Stimulated activated naive CD4-positive, alpha-beta T cell (primary cell): ENCODE results near the gene UBE2U.
"Not testable (repeated sequence)": the region's sequence is repeated elsewhere in the genome, so short reads cannot be mapped to it uniquely, and the experiment has no call there.

Experiments
- DNase-seq, 6 experiments: peaks; one replicate each; lab custom pipeline; 2025; lab: John Stamatoyannopoulos, UW

The UBE2U gene

DNA sequence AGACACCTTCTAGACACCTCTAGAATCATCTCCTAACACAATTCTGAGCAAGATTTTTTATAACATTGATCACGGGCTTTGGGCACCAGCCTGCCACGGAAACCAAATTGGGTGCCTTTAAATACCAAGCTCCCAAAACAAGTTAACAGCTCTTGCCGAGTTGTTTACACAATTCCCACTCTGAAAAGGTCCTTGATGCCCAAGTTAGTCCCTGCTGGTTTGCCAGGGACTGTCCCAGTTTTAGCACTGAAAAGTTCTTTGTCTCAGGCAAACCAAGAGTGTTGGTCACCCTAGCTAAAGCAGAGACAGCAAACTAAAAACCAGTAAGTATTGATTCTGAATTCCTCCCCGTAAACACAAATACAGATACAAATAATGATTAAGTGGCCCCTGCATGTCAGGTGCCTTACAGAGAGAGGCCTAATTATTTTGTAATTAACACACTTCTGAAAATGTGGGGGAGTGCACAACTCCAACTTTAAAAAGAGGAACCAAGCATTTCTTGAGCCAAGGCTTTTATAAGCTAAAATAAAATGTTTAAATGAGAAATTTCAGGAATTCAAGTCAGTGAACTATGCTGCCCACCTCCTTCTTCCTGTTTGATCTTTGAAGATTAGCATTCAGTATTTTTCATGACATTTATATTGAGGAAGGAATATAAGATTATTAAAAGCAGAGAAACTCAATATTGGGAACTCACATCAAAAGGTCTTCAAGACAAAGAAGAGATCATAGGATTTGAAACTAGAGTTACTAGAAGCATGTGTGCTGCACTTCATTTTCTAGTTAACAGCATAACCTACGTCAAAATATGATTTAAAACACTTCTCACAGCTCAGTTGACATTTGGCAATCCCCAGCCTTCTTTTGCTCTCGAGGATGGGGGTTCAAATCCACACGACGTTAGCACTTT lies 9.0 kb upstream of the UBE2U start:
- no peak for DNase-seq

DNA sequence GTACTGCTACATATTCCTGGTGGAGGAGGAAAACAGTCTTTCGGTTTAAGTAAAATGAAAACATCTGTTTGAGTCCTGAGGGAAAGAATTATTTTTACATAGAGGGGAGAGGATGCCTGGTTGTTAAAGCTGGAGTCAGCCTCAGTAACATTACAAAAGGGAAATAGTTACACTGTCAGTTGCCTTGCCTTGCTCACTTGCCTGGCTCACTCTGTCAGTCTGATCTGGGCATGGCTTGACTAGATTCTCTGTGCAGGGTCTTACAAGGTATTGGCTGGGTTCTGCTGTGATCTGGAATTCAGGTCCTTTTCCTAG lies 8.4 kb upstream of the UBE2U start:
- no peak for DNase-seq

DNA sequence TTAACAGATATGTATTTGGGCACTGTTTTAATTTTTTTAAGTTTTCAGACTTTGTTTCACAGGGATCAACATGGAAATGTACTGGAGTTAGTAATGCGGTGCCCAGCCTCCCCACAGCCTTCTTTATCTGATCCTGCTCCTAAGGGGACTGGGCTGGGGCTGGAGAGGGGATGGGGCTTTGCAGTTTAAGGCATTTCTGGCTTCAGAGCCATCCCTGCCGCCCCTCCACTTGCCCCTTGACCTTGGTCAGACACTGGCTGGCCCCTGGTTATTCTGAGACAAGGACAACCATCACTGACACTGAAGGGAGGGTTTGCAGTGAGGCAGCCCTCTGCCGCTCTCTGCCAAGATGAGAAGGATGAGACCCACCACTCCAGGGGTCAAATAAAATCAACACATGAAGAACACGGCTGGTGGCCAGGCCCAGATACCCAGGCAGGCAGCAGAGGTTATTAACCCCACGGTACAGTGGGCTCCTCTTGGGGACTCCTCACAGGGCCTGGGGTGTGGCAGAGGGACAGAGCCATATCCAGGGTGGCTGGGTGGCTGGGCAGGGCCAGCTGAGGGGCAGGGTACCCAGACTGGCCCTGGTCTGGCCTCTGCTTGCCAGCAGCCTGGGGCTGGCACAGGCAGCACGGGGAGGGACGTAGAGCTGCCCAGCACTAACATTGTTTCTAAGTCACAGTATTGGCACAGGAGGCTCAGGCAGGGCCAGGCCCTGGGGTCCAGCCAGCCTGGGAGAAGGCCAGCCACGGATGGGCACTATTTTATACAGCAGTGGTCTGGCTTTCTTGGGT lies 7.2 kb upstream of the UBE2U start:
- DNase-seq, result no peak

DNA sequence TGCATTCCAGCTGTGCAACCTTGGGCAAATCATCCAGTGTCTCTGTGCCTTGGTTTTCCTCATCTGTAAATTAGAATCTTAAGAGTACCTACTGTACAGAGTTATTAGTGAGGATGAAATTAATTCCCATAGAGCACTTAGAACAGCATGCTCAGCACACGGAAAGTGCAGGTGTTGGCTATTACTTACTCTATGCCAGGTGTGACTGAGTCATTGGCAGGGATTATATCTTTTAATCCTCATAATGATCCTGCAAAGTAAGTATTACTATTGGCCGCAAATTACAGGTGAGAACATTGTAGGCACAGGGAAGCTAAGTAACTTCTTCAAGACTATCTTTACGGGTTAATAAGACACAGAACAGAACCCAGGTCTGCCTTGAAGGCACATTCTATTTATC lies 6.3 kb upstream of the UBE2U start:
- no peak for DNase-seq

DNA sequence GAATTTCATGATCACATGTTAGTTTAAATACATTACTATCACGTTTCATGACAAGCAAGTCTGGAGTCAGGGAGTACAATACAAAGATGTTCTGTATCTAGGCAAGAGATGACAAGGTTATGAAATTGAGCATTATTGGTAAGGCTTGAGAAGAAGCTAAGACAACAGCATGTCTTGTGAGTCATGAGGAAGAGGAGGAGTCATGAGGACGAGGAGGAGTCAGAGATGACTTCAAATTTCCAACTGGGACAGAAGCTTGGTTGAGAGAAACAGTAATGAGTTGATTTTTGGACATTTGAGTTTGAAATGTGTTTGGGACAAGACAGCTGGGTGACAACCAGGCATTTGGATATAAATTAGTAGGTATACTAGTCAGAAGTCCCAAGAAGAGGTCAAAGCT lies 4.3 kb upstream of the UBE2U start:
- DNase-seq, result no peak

DNA sequence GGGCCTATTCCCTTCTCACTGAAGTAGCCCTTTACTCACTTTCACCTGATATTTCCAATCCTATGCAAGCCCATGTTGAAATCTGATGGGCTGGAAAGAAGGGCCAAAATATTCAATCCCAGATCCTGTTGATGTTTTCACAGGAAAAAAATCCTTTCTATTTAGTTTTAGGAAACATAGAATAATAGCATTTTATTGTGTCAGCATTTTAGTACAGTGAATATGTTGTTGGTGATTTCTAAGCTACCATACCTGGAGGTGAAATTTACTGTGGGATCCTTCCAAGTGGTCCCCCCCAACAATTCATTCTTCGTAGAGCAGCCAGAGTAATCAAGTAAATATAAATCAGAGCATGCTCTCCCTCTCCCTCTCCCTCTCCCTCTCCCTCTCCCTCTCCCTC lies 3.4 kb upstream of the UBE2U start:
- DNase-seq, result no peak

DNA sequence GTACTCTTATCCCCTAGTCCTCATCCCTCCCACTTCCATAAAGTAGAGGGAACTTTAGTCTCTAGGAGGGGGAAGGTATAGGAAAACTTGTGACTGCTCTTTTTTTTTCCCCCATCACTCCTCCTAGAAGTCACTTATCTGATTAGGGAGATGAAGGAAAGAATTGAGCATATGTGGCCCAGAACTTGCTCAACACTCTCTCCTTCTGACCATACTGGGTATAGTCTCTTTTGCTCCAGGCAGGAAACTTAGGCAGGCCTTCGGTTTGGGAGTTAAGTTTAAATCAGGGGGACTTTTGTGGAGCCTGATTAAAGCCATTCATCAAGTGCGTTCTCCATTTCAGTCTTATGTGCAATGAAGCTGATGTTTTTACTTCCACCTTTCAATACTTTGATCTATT lies 5.8 kb downstream of the UBE2U start:
- no peak for DNase-seq

DNA sequence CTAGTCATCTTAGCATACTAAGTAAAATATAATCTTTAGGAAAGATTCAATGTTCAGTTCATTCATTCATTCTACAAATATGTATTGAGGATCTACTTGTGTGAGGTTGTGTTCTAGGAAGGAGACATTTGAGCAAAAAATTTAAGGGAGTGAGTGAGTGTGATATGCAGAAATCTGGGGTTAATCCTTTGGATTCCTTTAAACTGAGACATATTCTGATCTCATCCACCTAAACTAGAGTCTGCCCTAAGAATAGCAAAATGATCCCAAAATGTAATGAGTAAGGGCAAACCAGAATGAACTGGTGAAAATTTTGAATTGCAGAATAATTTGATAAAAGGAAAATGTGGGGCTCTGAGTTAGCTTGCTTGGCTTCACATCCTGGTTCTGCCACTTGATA lies 8.6 kb downstream of the UBE2U start:
- DNase-seq, result no peak

DNA sequence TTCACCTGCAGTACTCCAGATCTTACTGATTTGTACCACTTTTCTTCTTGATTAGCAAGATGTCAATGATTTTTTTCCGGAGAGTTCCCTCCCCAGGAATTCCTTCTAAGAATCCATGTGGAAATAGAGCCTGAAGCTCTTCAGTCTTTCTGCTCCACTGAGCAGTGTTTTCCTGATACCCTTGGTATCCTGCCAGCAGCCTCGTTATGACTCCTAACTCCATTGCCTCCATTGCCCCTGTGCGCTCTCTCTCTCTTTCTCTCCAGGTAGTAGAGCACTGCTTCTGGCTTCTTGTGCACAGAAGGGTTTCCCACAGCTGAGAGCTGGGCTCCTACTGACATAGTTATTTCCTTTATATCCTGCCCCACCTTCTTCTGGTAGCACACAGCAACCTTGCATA lies 12.2 kb downstream of the UBE2U start:
- DNase-seq, result no peak

DNA sequence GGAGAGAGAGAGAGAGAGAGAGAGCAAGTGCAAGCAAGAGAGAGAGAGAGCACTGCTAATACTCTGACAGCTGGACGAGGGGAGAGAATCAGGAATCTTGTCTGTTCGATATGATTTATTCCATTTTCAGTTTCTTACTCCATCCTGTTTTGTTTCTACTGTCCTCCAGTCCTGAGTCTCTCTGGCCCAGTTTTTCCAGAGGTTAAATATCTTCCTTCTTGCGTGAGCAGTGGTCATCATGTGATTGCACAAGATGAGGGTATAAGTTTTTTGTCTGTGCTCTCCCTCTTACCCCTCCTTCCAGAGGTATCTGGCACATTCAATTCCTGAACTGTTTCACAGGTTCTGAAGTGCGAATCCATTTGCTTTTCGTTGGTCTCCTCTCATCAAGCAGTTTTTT lies 16.8 kb downstream of the UBE2U start:
- no peak for DNase-seq

DNA sequence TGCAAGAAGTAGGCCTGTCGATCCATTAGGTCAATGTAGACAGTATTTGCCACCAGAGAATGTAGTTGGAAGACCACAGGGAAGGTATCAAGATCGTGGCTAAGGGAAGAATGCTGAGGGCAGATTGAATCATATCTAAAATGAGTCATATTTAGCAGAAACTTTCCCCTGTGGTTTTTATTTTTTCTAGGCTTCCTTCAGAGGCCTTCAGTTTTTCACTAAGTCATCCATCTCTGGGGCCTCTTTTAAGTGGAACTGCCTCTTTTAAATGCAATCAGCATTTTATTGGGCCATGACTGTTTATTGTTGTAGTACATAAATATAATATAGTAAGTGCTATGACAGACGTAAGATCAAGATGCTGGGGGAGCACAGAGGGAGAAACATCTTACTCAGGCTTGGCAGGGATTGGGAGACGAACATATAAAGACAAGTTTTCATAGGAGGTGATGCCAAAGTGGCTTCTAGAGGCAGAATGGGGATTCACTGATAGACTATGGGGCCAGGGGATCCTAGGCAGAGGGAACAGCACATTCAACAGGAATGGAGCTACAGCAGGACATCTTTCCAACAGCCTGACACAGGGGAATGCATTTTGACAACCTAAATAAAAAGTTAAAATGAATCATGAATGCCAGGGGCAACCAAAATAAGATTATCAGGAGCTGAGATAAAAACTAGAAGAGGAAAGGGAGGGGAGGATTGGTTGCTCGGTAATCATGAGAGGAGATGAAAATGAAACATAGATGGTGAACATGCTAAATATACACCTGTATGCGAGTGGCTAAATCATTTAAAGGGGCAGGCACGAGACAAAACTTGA lies 20.1 kb downstream of the UBE2U start:
- DNase-seq, result no peak

DNA sequence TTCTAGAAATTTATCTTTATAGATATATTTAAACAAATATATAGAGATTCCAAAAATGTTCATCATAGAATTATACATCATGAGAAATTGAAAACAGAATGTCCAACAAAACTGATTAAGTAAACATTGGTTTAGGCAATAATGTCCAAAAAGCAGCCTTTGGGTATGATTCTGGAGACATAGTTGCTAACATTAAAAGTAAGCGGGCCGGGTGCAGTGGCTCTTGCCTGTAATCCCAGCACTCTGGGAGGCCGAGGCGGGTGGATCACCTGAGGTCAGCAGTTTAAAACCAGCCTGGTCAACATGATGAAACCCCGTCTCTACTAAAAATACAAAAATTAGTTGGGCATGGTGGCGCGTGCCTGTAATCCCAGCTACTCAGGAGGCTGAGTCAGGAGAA lies 20.8 kb downstream of the UBE2U start:
- not testable (repeated sequence) for DNase-seq

DNA sequence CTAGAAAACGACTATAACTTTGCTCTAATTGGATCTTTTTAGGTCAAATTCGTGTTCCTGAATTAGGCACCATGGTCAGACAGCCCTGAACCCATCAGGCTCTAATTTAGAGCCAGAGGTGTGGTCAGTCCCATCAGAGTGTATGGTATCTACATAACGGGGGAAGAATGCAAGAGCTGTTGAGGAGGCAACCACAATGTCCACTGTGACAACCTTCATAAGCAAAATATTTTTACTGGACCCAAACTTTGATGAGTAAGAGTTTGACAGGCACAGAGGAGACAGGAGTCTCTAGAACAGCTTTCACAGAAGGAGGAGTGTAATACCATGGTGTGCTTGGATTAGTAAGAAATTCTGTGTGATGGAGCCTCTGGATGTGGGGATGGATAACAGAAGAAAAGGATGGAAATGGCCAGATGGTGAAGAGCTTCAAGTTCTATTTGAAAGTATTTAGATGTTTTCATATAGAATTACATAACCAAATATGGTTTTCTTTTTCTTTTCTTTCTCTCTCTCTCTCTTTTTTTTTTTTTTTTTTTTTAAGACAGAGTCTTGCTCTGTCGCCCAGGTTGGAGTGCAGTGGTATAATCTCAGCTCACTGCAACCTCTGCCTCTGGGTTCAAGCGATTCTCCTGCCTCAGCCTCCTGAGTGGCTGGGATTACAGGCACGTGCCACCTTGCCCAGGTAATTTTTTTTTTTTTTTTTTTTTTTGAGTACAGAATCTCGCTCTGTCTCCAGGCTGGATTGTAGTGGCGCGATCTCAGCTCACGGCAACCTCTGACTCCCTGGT lies 24.9 kb downstream of the UBE2U start:
- no peak for DNase-seq

DNA sequence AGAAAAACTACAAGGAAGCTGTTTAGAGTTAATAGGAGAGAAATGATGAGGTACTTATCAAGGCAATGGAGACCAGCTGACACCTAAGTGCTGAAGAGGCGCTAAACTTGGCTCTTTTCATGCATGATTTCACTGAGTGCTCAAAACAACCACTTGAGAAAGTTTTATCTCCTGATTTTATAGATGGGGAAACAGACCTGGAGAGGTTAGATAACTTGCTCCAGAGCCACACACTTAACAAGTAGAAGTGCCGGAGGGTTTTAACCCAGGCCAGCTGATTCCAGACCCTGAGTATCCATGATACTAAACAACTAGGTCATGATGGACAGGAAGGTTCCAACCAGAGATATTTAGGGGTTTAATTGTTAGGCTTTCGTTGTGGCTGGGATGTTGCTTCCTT lies 25.9 kb downstream of the UBE2U start:
- no peak for DNase-seq

DNA sequence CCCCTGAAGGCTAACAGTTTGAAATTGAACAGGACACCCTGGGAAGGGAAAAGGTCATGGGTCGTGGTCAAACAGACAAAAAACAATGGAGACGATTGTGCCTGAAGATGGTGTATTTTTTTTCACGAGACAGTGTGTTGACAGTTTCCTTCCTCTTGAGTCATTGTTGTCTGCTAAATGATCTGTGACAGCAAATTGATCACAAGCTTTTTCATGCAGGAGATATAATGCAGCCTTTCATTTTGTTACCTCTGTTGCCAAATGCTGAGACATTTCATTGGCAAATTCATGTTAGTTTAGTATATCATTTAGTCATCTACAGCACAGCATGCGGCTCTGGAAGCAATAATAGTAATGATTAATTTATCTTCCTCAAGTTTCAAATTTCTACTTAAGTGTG lies 27.7 kb downstream of the UBE2U start:
- DNase-seq, result no peak

DNA sequence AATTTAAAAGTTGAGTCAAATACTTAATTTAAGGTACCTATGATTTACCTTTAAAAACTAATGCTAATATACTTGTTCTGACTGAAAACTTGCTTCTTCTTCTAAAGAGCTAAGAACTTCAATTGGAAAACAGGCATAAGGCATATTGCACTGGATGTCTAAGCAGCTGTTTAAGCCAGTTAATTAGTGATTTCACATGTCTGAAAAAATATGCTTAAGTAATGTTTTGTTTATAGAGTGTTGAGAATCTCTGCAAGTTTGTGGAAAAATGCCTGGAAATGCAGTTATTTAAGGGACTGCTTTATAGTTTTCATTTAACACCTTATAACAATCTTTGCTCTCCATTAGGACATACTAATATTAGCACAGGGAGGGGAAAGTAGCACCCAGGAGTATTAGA lies 28.2 kb downstream of the UBE2U start:
- DNase-seq, result no peak

DNA sequence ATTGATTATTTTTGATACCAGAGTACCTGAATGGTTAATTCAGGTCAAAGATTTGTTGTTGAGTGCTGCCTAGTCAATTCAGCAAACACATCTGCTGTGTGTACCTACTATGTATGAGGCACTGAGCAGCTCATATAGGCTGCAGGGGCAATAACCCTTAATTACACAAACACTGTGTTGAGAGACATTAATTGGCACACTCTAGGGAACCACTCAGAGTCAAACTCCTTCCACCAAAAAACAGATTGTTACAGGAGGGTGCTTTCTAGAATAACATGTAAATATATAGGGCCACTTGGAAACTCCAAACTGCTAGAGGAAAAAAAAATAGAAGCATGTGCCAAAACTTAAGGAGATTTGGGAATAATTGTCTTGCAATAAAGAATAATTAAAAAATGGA lies 31.3 kb downstream of the UBE2U start:
- no peak for DNase-seq

DNA sequence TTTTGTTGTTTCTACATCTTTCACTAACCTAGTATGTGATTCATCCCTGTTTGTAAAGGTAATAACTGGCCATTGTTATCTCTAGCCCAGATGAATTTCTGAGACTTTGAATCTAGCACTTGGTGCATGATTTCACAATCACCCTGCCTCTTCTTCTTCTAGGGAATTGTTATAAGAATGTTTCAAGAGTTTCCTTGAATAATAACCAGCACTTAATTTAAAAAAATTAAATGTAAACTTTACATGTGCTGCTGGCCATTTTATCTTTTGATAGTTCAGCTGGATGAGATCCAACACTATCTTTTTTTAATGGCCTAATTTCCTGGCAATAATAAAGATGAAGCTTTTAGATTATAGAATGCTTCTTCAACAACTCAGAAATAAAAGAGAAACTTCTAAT lies 31.8 kb downstream of the UBE2U start:
- no peak for DNase-seq

DNA sequence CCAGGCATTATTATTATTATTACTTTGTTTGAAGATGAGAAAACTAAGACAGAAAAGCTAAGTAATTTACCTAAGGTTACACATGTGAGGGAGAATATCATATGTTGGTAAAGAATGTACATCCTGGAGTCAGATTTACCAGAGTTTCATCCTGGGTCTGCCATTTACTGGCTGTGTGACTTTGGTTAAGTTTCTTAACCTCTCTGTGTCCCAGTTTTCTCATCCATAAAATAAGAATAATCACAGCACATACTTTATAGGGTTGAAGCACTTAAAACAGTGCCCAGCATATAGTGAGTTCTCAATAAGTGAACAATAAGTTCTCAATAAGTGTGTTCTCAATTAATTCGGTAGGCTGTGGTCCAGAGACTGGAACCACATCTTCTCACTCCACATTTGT lies 32.5 kb downstream of the UBE2U start:
- no peak for DNase-seq

DNA sequence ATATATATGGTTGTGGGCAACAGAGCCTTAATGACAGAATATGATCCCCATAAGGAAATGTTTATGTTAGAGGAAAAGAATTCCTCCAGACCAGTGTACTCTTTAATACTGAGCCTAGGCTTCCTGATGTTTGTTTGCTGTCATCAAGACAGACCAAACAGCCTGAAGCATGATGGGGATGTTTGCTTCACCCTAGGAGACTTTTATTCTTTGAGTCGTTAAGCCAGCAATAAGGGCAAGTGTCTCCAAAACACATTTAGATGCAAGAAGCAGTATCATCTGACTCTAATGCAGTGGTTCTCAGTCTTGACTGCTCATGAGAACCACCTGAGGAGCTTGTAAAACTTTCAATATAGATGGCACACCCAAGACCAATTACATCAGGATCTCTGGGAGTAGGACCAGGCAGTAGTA lies 33.1 kb downstream of the UBE2U start:
- DNase-seq, result no peak

DNA sequence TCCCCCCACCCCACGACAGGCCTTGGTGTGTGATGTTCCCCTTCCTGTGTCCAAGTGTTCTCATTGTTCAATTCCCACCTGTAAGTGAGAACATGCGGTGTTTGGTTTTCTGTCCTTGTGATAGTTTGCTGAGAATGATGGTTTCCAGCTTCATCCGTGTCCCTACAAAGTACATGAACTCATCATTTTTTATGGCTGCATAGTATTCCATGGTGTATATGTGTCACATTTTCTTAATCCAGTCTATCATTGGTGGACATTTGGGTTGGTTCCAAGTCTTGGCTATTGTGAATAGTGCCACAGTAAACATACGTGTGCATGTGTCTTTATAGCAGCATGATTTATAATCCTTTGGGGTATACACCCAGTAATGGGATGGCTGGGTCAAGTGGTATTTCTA lies 36.1 kb downstream of the UBE2U start:
- DNase-seq, result not testable (repeated sequence)

DNA sequence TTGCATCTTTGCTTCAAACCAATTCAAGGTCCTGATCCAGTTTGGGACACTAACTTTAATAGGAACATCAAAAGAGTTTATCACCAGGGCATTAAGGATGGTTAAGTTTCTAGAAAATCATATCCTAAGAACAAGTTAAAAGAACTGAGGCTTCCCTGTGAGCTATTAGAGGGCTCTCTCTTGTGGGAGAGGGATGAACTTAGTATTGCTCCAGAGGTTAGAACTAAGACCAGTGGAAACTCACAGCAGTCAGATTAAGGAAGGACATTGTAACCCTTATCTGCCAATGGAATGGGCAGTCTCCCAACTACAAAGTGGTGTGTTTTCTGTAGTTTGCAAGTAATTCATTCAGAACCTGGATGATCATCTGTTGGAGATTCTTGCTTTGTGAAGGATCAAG lies 36.8 kb downstream of the UBE2U start:
- no peak for DNase-seq
